ENCODE data around the gene IL23R. TPM values are rescaled to one million over a fixed set of nuclear protein-coding genes. Genes with fewer than 3 reads are reported as not detected.

The IL23R gene
- total RNA-seq: 1 to 10 TPM in 2 of 4 donors, not detected in 2; 2.0 to 4.3 TPM

- Histone ChIP-seq H3K27ac (no peak within 1 kb of the TSS), H3K36me3 (no peaks in the 10 kb centered on the region), H3K27me3 (no peaks in the 10 kb centered on the region), H3K4me1 (no peaks in the 10 kb centered on the region), H3K9me3 (no peaks in the 10 kb centered on the region), H3K4me3 (no peak within 1 kb of the TSS)
- WGBS, 2 donors (ENCODE audit: low coverage in 1 of 2): 37 to 47% methylated on average over 3 to 4 of the region's 4 CpGs
- intact Hi-C loops (cut with DNase I; ENCODE audit: low total_unique reads) (no loop called here), in situ Hi-C loops (cut with MboI; ENCODE audit: low pct_ligation_motif_present in 1 of 4, low pct_unique_long_range_greater_than_20kb in 1 of 4, low sequenced_read_pairs in 3 of 4) (no loop called here)
- TF ChIP-seq POLR2A (IDR thresholded peaks at IDR 0.05): no peak
- TF ChIP-seq POLR2AphosphoS5 (IDR thresholded peaks at IDR 0.05): no peak
- no peak for DNase-seq
Measured at GRCh38 chr1:67166196-67166595, at the start of gene IL23R. IL23R (plus strand) TSS chr1:67166454; CDS start chr1:67168121, 1,667 bp downstream.

GRCh38 chr1:67118191-67118590 is 48.1 kb upstream of the IL23R start:
- intact Hi-C loops (cut with DNase I; ENCODE audit: low total_unique reads) (no loop called here), in situ Hi-C loops (cut with MboI; ENCODE audit: low pct_ligation_motif_present in 1 of 4, low pct_unique_long_range_greater_than_20kb in 1 of 4, low sequenced_read_pairs in 3 of 4) (no loop called here)

GRCh38 chr1:67118646-67119045 is 47.6 kb upstream of the IL23R start:
- in situ Hi-C loops (cut with MboI; ENCODE audit: low pct_ligation_motif_present in 1 of 4, low pct_unique_long_range_greater_than_20kb in 1 of 4, low sequenced_read_pairs in 3 of 4): no loop called here
- H3K4me3 ChIP-seq: no peak overlapping the region
- no peaks in the 10 kb centered on the region for H3K4me1 ChIP-seq
- no peak for DNase-seq
- TF ChIP-seq POLR2A (IDR thresholded peaks at IDR 0.05): no peak
- TF ChIP-seq EP300 (IDR thresholded peaks at IDR 0.05; ENCODE audit: low read depth): no peak
- TF ChIP-seq POLR2AphosphoS5 (IDR thresholded peaks at IDR 0.05): no peak
- TF ChIP-seq CTCF (IDR thresholded peaks at IDR 0.05): no peak
- 36 to 51% methylated on average over 3 of the region's 3 CpGs for WGBS, 2 donors (ENCODE audit: low coverage in 1 of 2)
- H3K36me3 ChIP-seq: no peaks in the 10 kb centered on the region
- no peak overlapping the region for H3K27ac ChIP-seq
- H3K9me3 ChIP-seq: peaks cover 0 to 4% of the 10 kb centered on the region in 2 donors
- H3K27me3 ChIP-seq: no peaks in the 10 kb centered on the region
- intact Hi-C loops (cut with DNase I; ENCODE audit: low total_unique reads): no loop called here

More at GRCh38 chr1:67118191-67118590, 48.1 kb upstream of the IL23R start:
- no peak overlapping the region for H3K27ac ChIP-seq
- H3K36me3 ChIP-seq: no peaks in the 10 kb centered on the region
- no peak for TF ChIP-seq POLR2A (IDR thresholded peaks at IDR 0.05)
- TF ChIP-seq CTCF (IDR thresholded peaks at IDR 0.05): no peak
- no peak for TF ChIP-seq POLR2AphosphoS5 (IDR thresholded peaks at IDR 0.05)
- no peak for TF ChIP-seq EP300 (IDR thresholded peaks at IDR 0.05; ENCODE audit: low read depth)
- H3K4me3 ChIP-seq: no peak overlapping the region
- no peaks in the 10 kb centered on the region for H3K27me3 ChIP-seq
- H3K4me1 ChIP-seq: no peaks in the 10 kb centered on the region
- peaks cover 0 to 4% of the 10 kb centered on the region in 2 donors for H3K9me3 ChIP-seq
- DNase-seq: no peak

GRCh38 chr1:67120855-67121619 is 45.2 kb upstream of the IL23R start:
- no peak overlapping the region for H3K4me3 ChIP-seq
- DNase-seq: no peak
- intact Hi-C loops (cut with DNase I; ENCODE audit: low total_unique reads): no loop called here
- H3K27me3 ChIP-seq: no peaks in the 10 kb centered on the region
- H3K9me3 ChIP-seq: peaks cover 0 to 4% of the 10 kb centered on the region in 2 donors
- no peak overlapping the region for H3K27ac ChIP-seq
- in situ Hi-C loops (cut with MboI; ENCODE audit: low pct_ligation_motif_present in 1 of 4, low pct_unique_long_range_greater_than_20kb in 1 of 4, low sequenced_read_pairs in 3 of 4): no loop called here
- no peaks in the 10 kb centered on the region for H3K4me1 ChIP-seq
- 84 to 88% methylated on average over 2 to 4 of the region's 4 CpGs for WGBS, 2 donors (ENCODE audit: low coverage in 1 of 2)
- TF ChIP-seq POLR2AphosphoS5 (IDR thresholded peaks at IDR 0.05) (no peak), CTCF (IDR thresholded peaks at IDR 0.05) (no peak), POLR2A (IDR thresholded peaks at IDR 0.05) (no peak)
- H3K36me3 ChIP-seq: no peaks in the 10 kb centered on the region
